GM19438 (cell line): ENCODE data around the gene ABCA10.
"Not testable (repeated sequence)": the region's sequence is repeated elsewhere in the genome, so short reads cannot be mapped to it uniquely, and the experiment has no call there.

Experiments
- ATAC-seq: cut with Tn5 transposase; IDR thresholded peaks from one replicate; pipeline ENCODE4 v1.9.1; 2021; ENCODE audit warnings: low read depth; ENCODE audit not compliant: unreplicated experiment

The ABCA10 gene

GRCh38 chr17:69231521-69231920, 2.9 kb upstream of the ABCA10 start:
- no peak for ATAC-seq

DNA sequence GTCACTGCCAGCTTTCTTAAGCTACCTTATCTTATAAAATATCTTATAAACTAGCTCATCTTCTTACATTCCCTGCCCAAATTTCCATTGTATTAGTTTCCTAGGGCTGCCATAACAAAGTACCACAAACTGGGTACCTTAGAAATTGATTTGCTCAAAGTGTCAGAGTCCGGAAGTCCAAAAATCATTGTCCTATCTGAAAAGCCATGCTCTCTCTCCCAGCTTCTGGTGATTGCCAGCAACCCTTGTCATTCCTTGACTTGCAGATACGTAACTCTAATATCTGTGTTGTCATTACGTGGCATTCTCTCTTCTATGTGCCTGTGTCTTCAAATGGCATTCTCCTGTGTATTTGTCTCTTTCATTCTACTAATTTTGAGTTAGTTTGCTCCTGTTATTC, 2.3 kb upstream of the ABCA10 start:
- no peak for ATAC-seq

- ATAC-seq = no peak
These were observed 606 bp downstream of the ABCA10 start for GRCh38 chr17:69228018-69228417.

DNA sequence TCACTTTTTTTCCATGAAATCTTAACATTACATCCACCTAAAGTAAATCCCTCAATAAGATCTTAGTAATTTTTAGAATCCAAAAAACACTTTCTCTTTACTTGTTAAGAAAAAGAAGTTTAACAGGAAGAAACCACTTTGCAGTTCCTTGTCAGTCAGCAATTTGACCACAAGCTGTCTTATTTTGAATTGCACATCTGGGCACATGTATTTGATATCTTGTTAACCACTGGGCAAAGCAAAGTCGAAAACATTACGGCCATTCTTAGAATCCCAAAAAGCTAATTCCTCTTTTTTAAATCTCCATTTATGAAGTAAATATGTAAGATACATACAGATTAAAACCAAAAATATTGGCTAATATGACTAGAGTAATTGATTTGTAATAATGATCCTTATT, 1.1 kb downstream of the ABCA10 start:
- no peak for ATAC-seq

GRCh38 chr17:69223809-69224208, 4.8 kb downstream of the ABCA10 start:
- ATAC-seq = peak; percentile 97

GRCh38 chr17:69222707-69223258, 5.8 kb downstream of the ABCA10 start:
- no peak for ATAC-seq

DNA sequence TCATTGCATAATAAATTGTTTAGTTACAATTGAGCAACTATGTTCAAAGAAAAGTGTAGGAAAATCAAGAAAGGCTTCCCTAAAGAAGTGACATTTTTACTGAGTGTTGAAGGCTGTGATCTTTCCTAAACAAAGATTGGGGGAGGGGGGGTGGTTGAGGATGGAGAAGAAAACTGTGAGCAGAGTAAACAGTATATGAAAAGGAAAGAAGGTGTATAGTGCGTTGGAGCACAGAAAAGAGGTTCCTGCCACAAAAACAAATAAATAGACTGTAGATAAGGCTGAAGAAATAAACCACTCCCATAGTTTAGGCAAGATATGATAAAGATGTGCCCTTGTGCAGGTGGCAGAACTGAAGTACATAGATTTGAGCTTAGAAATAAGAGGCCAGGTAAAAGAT, 8.5 kb downstream of the ABCA10 start:
- no peak for ATAC-seq

GRCh38 chr17:69218986-69219385, 9.6 kb downstream of the ABCA10 start:
- ATAC-seq = no peak

GRCh38 chr17:69213059-69213813, 15.4 kb downstream of the ABCA10 start:
- ATAC-seq = no peak

GRCh38 chr17:69208640-69209039, 20.0 kb downstream of the ABCA10 start:
- no peak for ATAC-seq

- ATAC-seq = no peak
These were observed 21.5 kb downstream of the ABCA10 start for GRCh38 chr17:69207151-69207550.

DNA sequence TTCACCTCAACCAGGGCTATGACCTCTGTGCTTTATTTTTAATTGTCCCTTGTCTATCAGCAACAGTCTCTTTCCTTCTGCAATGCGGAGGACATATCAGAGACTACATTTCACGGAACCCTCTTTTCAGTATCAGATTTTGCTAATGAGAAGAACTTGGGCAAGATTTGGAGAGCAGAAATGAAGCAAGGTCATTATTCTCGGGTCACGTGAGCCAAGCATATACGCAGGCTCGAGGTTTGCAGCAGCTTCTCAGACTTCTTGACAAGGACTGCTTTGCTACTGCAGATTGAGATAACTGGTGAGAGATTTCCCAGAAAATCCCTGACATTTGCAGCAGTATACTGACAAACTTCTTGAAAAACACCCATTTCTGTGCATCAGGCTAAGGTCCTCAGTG, 30.4 kb downstream of the ABCA10 start:
- no peak for ATAC-seq

- not testable (repeated sequence) for ATAC-seq
These were observed 32.4 kb downstream of the ABCA10 start for GRCh38 chr17:69196105-69196653.

DNA sequence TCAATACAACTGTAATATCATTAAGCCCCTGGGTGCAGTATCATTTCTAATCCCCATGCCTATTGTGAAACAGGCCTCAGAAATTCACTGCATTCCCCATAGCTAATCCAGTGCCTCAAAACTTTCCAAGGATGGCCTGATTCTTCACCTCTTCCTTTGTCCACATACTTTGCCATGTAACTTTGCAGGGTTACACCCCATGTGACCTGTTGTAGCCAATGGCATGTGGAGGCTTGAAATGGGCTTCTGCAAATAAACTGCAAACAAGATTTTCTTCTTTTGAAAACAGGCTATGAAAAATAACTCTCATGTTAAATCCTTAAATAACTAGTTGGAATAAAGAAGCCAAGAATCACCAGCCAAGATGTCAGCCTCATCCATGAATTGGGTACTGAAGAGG, 35.9 kb downstream of the ABCA10 start:
- no peak for ATAC-seq

DNA sequence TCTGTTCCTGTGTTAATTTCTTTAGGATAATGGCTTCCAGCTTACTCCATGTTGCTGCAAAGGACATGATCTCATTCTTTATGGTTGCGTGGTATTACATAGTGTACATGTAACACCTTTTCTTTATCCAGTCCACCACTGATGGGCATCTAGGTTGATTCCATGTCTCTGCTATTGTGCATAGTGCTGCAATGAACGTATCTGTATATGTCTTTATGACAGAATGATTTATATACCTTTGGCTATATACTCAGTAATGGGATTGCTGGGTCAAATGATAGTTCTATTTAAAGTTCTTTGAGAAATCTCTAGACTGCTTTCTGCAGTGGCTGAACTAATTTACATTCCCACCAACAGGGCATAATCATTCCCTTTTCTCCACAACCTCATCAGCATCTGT, 39.8 kb downstream of the ABCA10 start:
- ATAC-seq = no peak

DNA sequence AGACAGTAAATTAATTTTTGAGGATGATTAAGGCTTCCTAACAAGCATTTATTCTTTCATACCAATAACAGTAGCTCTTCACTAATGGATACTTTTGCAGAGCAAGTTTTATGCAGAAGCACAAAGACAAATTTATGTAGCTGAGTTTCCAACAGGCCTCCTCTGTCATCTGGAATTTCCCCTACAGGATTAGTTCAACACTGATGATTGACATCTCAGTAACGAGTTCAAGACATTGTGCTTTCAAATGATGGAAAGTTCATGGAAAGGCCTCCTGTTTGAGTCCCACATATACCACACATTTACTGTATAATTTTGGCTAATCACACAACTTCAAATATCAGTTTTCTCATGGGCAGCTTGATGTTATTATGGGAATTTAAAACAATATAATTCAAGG, 40.6 kb downstream of the ABCA10 start:
- no peak for ATAC-seq

DNA sequence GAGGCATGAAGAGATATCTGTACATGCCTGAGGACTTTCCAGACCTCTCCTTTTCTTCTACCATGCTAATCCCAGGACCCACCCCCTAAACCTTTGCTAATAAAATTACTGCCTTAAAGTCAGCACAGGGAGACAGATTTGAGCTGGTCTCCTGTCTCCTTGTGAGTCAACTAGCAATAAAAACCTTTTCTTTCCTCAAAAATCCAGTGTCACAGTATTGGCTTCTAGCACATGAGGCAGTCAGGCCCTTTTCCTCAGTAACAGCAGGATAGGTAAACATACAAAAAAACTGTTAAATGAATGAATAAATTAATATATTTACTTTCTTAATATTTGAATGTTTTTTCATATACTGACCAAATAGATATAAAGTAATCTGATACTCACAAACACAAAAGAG, 41.3 kb downstream of the ABCA10 start:
- ATAC-seq = no peak

GRCh38 chr17:69179227-69179952, 49.2 kb downstream of the ABCA10 start:
- no peak for ATAC-seq

DNA sequence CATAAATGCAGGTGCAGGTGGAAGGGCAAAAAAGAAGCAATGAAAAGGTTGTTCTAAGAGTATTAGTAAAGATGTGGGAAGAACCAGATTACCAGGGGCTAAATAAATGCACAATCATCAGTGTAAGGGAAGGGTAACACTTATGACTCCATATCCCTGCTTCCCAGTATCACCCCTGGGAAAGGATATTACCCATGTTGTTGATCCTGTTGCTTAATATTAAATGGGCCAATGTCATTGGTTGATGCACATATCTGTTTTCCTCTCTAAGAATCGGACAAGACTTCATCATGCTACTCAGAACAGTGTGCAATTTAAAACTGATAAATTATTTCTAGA, 52.2 kb downstream of the ABCA10 start:
- no peak for ATAC-seq

- ATAC-seq = no peak
These were observed 52.8 kb downstream of the ABCA10 start for GRCh38 chr17:69175625-69176456.

DNA sequence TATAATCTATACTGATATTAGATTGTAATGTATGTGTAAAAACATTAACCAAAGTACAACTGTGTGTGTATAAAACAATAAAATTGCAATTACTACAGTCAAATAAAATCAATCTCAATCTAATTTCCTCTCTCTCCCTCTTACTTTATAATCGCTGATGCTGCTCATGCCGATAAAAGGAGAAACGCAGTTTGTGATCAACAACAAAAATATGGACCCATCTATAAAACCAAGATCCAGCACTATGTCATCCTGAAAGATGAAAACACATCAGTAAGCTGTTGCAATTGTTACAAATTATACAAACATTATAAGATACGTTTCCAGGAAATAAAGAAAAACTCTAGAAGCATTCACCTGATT, 53.4 kb downstream of the ABCA10 start:
- no peak for ATAC-seq
